Sigmoid colon (tissue), 4 donors: ENCODE results near the gene POMZP3.
"Not testable (repeated sequence)": the region's sequence is repeated elsewhere in the genome, so short reads cannot be mapped to it uniquely, and the experiment has no call there.

Source experiments
- EP300 ChIP-seq, 4 donors: sonication (generic); formaldehyde crosslinking; IDR thresholded peaks; one replicate each; pipeline ENCODE4 v1.6.1; 2017; ENCODE audit warnings: antibody characterized with exemption in 4 of 4
- TF ChIP-seq, protein P1 (sequence below), 4 experiments: fragments of 450-650 bp in 3 of 4; fragments of 200-600 bp in 1 of 4; IDR thresholded peaks; one replicate each; pipeline ENCODE4 v1.5.1; 2016 to 2019; ENCODE audit warnings: antibody characterized with exemption in 4 of 4, mild to moderate bottlenecking in 3 of 4, moderate library complexity in 2 of 4

DNA sequence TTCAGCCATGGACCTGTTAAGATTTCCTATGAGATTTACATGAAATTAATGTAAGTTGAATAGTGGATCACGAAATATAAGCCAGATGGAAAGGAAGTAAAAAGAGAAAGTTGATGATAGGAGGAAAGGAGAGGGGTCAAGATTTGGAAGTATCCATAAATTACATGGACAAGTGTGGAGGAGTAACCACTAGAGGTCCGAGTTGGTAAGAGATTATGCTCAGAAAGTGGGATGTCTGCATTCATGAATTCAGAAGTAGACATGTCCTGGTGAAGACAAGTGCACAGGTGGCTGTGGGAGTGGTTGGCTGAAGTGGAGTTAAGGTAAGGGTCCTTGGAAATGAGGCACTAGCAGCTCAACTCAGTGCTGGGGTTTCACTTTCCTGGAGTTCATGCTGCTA, 29.3 kb upstream of the POMZP3 start:
- TF ChIP-seq, protein P1, sequence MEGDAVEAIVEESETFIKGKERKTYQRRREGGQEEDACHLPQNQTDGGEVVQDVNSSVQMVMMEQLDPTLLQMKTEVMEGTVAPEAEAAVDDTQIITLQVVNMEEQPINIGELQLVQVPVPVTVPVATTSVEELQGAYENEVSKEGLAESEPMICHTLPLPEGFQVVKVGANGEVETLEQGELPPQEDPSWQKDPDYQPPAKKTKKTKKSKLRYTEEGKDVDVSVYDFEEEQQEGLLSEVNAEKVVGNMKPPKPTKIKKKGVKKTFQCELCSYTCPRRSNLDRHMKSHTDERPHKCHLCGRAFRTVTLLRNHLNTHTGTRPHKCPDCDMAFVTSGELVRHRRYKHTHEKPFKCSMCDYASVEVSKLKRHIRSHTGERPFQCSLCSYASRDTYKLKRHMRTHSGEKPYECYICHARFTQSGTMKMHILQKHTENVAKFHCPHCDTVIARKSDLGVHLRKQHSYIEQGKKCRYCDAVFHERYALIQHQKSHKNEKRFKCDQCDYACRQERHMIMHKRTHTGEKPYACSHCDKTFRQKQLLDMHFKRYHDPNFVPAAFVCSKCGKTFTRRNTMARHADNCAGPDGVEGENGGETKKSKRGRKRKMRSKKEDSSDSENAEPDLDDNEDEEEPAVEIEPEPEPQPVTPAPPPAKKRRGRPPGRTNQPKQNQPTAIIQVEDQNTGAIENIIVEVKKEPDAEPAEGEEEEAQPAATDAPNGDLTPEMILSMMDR (IDR thresholded peaks at IDR 0.05): not testable (repeated sequence)
- TF ChIP-seq EP300 (IDR thresholded peaks at IDR 0.05): not testable (repeated sequence)
